GM21381 (cell line): ENCODE measurements around the gene MALRD1.

ENCODE experiments used
- ATAC-seq: cut with Tn5 transposase; IDR thresholded peaks from one replicate; pipeline ENCODE4 v1.9.1; 2021; ENCODE audit warnings: mild to moderate bottlenecking, moderate library complexity; ENCODE audit not compliant: unreplicated experiment

Gene MALRD1

GRCh38 chr10:19332304-19332703, 283.7 kb downstream of the MALRD1 start:
- ATAC-seq, result no peak

GRCh38 chr10:19333631-19334030, 285.0 kb downstream of the MALRD1 start:
- no peak for ATAC-seq

GRCh38 chr10:19347621-19348020, 299.0 kb downstream of the MALRD1 start:
- no peak for ATAC-seq

- ATAC-seq, result no peak
Observed at GRCh38 chr10:19367176-19367575, 318.6 kb downstream of the MALRD1 start.

GRCh38 chr10:19373988-19374387, 325.4 kb downstream of the MALRD1 start:
- ATAC-seq, result no peak

GRCh38 chr10:19385846-19386450, 337.3 kb downstream of the MALRD1 start:
- ATAC-seq, result no peak

- ATAC-seq, result no peak
Observed at GRCh38 chr10:19408924-19409323, 360.3 kb downstream of the MALRD1 start.

GRCh38 chr10:19411119-19411518, 362.5 kb downstream of the MALRD1 start:
- ATAC-seq, result no peak

GRCh38 chr10:19412531-19412930, 363.9 kb downstream of the MALRD1 start:
- no peak for ATAC-seq

GRCh38 chr10:19416164-19416563, 367.6 kb downstream of the MALRD1 start:
- ATAC-seq, result no peak

- no peak for ATAC-seq
Observed at GRCh38 chr10:19417740-19418139, 369.1 kb downstream of the MALRD1 start.

- ATAC-seq, result no peak
Observed at GRCh38 chr10:19421674-19422073, 373.1 kb downstream of the MALRD1 start.

- ATAC-seq, result no peak
Observed at GRCh38 chr10:19426034-19426433, 377.4 kb downstream of the MALRD1 start.

GRCh38 chr10:19431622-19432351, 383.2 kb downstream of the MALRD1 start:
- ATAC-seq, result no peak

GRCh38 chr10:19449860-19450259, 401.3 kb downstream of the MALRD1 start:
- no peak for ATAC-seq

GRCh38 chr10:19451356-19451755, 402.8 kb downstream of the MALRD1 start:
- no peak for ATAC-seq

GRCh38 chr10:19451937-19452336, 403.3 kb downstream of the MALRD1 start:
- ATAC-seq, result no peak

- ATAC-seq, result no peak
Observed at GRCh38 chr10:19453967-19454366, 405.4 kb downstream of the MALRD1 start.

GRCh38 chr10:19461588-19461987, 413.0 kb downstream of the MALRD1 start:
- no peak for ATAC-seq

- no peak for ATAC-seq
Observed at GRCh38 chr10:19466709-19467108, 418.1 kb downstream of the MALRD1 start.

- ATAC-seq, result no peak
Observed at GRCh38 chr10:19468413-19468812, 419.8 kb downstream of the MALRD1 start.

- ATAC-seq, result no peak
Observed at GRCh38 chr10:19469521-19469920, 420.9 kb downstream of the MALRD1 start.

- ATAC-seq, result no peak
Observed at GRCh38 chr10:19479854-19480253, 431.3 kb downstream of the MALRD1 start.
